Mammary epithelial cell (primary cell): ENCODE measurements around the gene ARID3B.

Source experiments
- CTCF ChIP-seq, 2 donors: IDR thresholded peaks in 1 of 2; conservative IDR thresholded peaks in 1 of 2; 2 replicates each; pipeline ENCODE4 v1.5.1; 2011 to 2012; ENCODE audit warnings: inconsistent platforms in 2 of 2, low read length in 2 of 2, mild to moderate bottlenecking in 2 of 2, control low read depth in 1 of 2, low read depth in 1 of 2; ENCODE audit not compliant: insufficient read depth in 1 of 2; ENCODE audit errors: extremely low read depth in 1 of 2
- EZH2 ChIP-seq: IDR thresholded peaks from 2 replicates; pipeline ENCODE4 v1.6.1; 2012; ENCODE audit warnings: low read length, inconsistent platforms, borderline replicate concordance

GRCh38 chr15:74496648-74497047 lies 44.4 kb upstream of the ARID3B start:
- TF ChIP-seq CTCF (conservative IDR thresholded peaks at IDR 0.05 in 1 of 2, IDR thresholded peaks at IDR 0.05 in 1 of 2; ENCODE audit: extremely low read depth in 1 of 2, insufficient read depth in 1 of 2, low read depth in 1 of 2, low read length in 2 of 2) = no peak
- TF ChIP-seq EZH2 = no peak
